K562 (cell line): ENCODE measurements around the gene RPAP2. TPM values are rescaled to one million over a fixed set of nuclear protein-coding genes. Genes with fewer than 3 reads are reported as not detected.

Source experiments
- ATAC-seq: fragments of 200-7000 bp; cut with Tn5 transposase; 3 replicates; pipeline ENCODE4 v1.9.1; 2020; ENCODE audit warnings: moderate library complexity
- BruUV-seq: library from RNA; stranded (reverse); fragments of 400-500 nt; replicated peaks from 2 replicates; lab custom pipeline; 2021; lab: Mats Ljungman, UMichigan
- CTCF ChIA-PET: fragments of 300-600 bp; formaldehyde crosslinking; extraction: SDS; loops from one replicate; lab custom pipeline; 2021; ENCODE audit warnings: low intra/inter-chr PET ratio; lab: Yijun Ruan, JAX
- POLR2A ChIA-PET: fragments of 300-600, 350-650 bp; sonication (Branson Sonifier 250); formaldehyde crosslinking; extraction: SDS; loops from one replicate; lab custom pipeline; 2021; ENCODE audit warnings: antibody characterized with exemption, inconsistent platforms; lab: Yijun Ruan, JAX
- DNase-seq, 4 experiments: peaks; one replicate each; pipeline versions ENCODE4 v3.0.0 to v3.0.0-alpha.2; 2011 to 2018; ENCODE audit warnings: low spot score in 3 of 4, mixed read lengths in 3 of 4; ENCODE audit errors: extremely low read depth in 1 of 4
- FAIRE-seq: peaks from 2 replicates; lab custom pipeline; 2011; peaks lifted over from hg19 to GRCh38; lab: Jason Lieb, UNC
- H2AFZ ChIP-seq: 2 replicates; pipeline ENCODE4 v1.6.0; 2011; ENCODE audit warnings: low read depth, low read length, control low read depth, inconsistent platforms
- H3K27ac ChIP-seq: fragments of 200-600 bp; 3 replicates; pipeline ENCODE4 v1.8.0; 2011; ENCODE audit warnings: low read depth, mild to moderate bottlenecking, control low read depth, inconsistent platforms, low read length, moderate library complexity, mixed read lengths; ENCODE audit errors: extremely low read depth
- H3K27me3 ChIP-seq, 2 experiments: fragments of 300-600 bp in 1 of 2; 2 replicates in 1 of 2; 3 replicates in 1 of 2; pipeline versions ENCODE4 v1.6.0 to v1.8.0; 2011; ENCODE audit warnings: inconsistent platforms in 2 of 2, low read length in 2 of 2, mild to moderate bottlenecking in 1 of 2, mixed read lengths in 1 of 2, moderate library complexity in 1 of 2; ENCODE audit not compliant: control insufficient read depth in 2 of 2, insufficient read depth in 2 of 2
- H3K36me3 ChIP-seq: fragments of 300-600 bp; 3 replicates; pipeline ENCODE4 v1.8.0; 2011; ENCODE audit warnings: mild to moderate bottlenecking, low read length, inconsistent platforms; ENCODE audit not compliant: control insufficient read depth, insufficient read depth
- H3K4me1 ChIP-seq, 2 experiments: fragments of 200-600 bp in 1 of 2; replicated peaks in 1 of 2; 2 replicates in 1 of 2; 3 replicates in 1 of 2; pipeline versions ENCODE4 v1.5.1 to v1.8.0; 2011; ENCODE audit warnings: inconsistent platforms in 2 of 2, low read length in 2 of 2, mild to moderate bottlenecking in 1 of 2, mixed read lengths in 1 of 2, moderate library complexity in 1 of 2; ENCODE audit not compliant: control insufficient read depth in 2 of 2, insufficient read depth in 2 of 2
- H3K4me2 ChIP-seq: 2 replicates; pipeline ENCODE4 v1.6.1; 2011; ENCODE audit warnings: low read length, control low read depth, inconsistent platforms, mixed read lengths; ENCODE audit not compliant: insufficient read depth
- H3K4me3 ChIP-seq: fragments of 200-600 bp; sonication (generic), shearing (Covaris generic); 2 replicates; pipeline ENCODE4 v1.5.1; 2016; ENCODE audit warnings: control low read depth, inconsistent platforms
- H3K79me2 ChIP-seq: fragments of 200-600 bp; 3 replicates; pipeline ENCODE4 v1.8.0; 2011; ENCODE audit warnings: low read length, inconsistent platforms; ENCODE audit not compliant: control insufficient read depth, insufficient read depth
- H3K9ac ChIP-seq, 2 experiments: 2 replicates each; pipeline versions ENCODE4 v1.6.0 to v1.6.1; 2011; ENCODE audit warnings: low read depth in 2 of 2, low read length in 2 of 2, control low read depth in 1 of 2, inconsistent platforms in 1 of 2, mild to moderate bottlenecking in 1 of 2, mixed read lengths in 1 of 2; ENCODE audit not compliant: insufficient read depth in 1 of 2
- H3K9me1 ChIP-seq: one replicate; pipeline ENCODE4 v1.6.0; 2011; ENCODE audit warnings: inconsistent platforms, mild to moderate bottlenecking, low read length, moderate library complexity; ENCODE audit not compliant: control insufficient read depth, insufficient read depth
- H3K9me3 ChIP-seq: replicated peaks from 2 replicates; pipeline ENCODE4 v1.5.1; 2011; ENCODE audit warnings: low read depth, low read length, inconsistent platforms; ENCODE audit not compliant: control insufficient read depth, insufficient read depth
- H4K20me1 ChIP-seq: replicated peaks from 2 replicates; pipeline ENCODE4 v1.6.1; 2011; ENCODE audit warnings: low read length, inconsistent platforms, mixed read lengths; ENCODE audit not compliant: control insufficient read depth, insufficient read depth
- ARID3A ChIP-seq: IDR thresholded peaks from 2 replicates; pipeline ENCODE4 v1.6.1; 2012; ENCODE audit warnings: low read depth, low read length, improper control_type of control experiment, borderline replicate concordance
- FOXK2 ChIP-seq, 2 experiments: fragments of 450-650 bp; IDR thresholded peaks in 1 of 2; conservative IDR thresholded peaks in 1 of 2; 2 replicates each; pipeline ENCODE4 v1.6.1; 2016; ENCODE audit warnings: low read depth in 2 of 2, mild to moderate bottlenecking in 1 of 2
- KDM1A ChIP-seq, 2 experiments: fragments of 450-650 bp; IDR thresholded peaks; 2 replicates each; pipeline ENCODE4 v1.6.1; 2016; ENCODE audit warnings: mild to moderate bottlenecking in 2 of 2
- REST ChIP-seq, 2 experiments: fragments of 450-650 bp; formaldehyde crosslinking in 1 of 2; IDR thresholded peaks; 2 replicates each; pipeline versions ENCODE4 v1.4.0 to v1.6.1; 2014 to 2020; ENCODE audit warnings: mild to moderate bottlenecking in 2 of 2, borderline replicate concordance in 1 of 2, low read depth in 1 of 2
- SMARCE1 ChIP-seq: fragments of 450-650 bp; IDR thresholded peaks from 2 replicates; pipeline ENCODE4 v1.7.1; 2016; ENCODE audit warnings: mild to moderate bottlenecking
- U2AF1 ChIP-seq: fragments of 200-400 bp; formaldehyde crosslinking; optimal IDR thresholded peaks from 2 replicates; pipeline ENCODE3; 2017; ENCODE audit warnings: mild to moderate bottlenecking, low read depth, low read length, moderate library complexity
- XRCC4 ChIP-seq: IDR thresholded peaks from one replicate; pipeline ENCODE4 v1.6.1; 2011; ENCODE audit not compliant: insufficient read depth, insufficient read length; ENCODE audit errors: extremely low read depth
- ZNF512 ChIP-seq: IDR thresholded peaks from 2 replicates; pipeline ENCODE4 v1.6.1; 2016; ENCODE audit warnings: missing genetic modification characterization, missing compliant biosample characterization
- WGBS: fragments of 100-300 bp; shearing (Covaris generic); methylation state at CpG from one replicate; pipeline ENCODE4 v1.1.6; 2016; ENCODE audit warnings: low coverage, mixed read lengths; ENCODE audit not compliant: insufficient coverage; ENCODE audit errors: missing lambda C conversion rate; 5-methylcytosine and 5-hydroxymethylcytosine counted together
- in situ Hi-C: fragments of 300-500 bp; cut with MboI; formaldehyde crosslinking; loops from 4 replicates; pipeline ENCODE4 v1.15.0; 2018; ENCODE audit warnings: inconsistent platforms, mixed read lengths
- intact Hi-C: fragments of 100-400 bp; cut with micrococcal nuclease; formaldehyde crosslinking; loops from 2 replicates; pipeline ENCODE4 v1.14.2; 2022
- polyA plus RNA-seq, 8 experiments: library from polyadenylated mRNA; depleted of rRNA in 4 of 8; stranded (reverse) in 5 of 8; unstranded in 3 of 8; fragments of >200 nt; fragmentation: Nextera tagmentation in 2 of 8; fragmentation: Illumina TruSeq in 1 of 8; extraction: Ambion mirVana in 2 of 8; extraction: Trizol in 1 of 8; gene quantifications; 2 replicates each; pipeline versions ENCODE4 v1.2.1 to v1.2.3, GENCODE V29; 2011 to 2014; ENCODE audit warnings: inconsistent platforms in 1 of 8, missing spikeins in 1 of 8
- total RNA-seq, 7 experiments: library from RNA; depleted of rRNA in 6 of 7; stranded (reverse); fragments of >200 nt in 6 of 7; fragmentation: Illumina TruSeq in 2 of 7; extraction: Trizol in 2 of 7; gene quantifications; 2 replicates each; pipeline versions ENCODE4 v1.2.1 to v1.2.3, GENCODE V29; 2011 to 2021; ENCODE audit warnings: low replicate concordance in 1 of 7

The RPAP2 gene
- total and polyA plus RNA-seq, 9 of the 15 experiments (the other 6 are each of a cell fraction or from before 2014, with no cell fraction given) = 6.2 to 41.7 (median 28.7) TPM

GRCh38 chr1:92441697-92442342, 143.0 kb downstream of the RPAP2 start (continued):
- TF ChIP-seq ZNF512 (tag) = no peak

GRCh38 chr1:92442351-92442750, 143.5 kb downstream of the RPAP2 start:
- Histone ChIP-seq H3K4me1 (peaks cover 8 to 13% of the 10 kb centered on the region in 2 experiments), H3K9ac (no peak overlapping the region), H4K20me1 (no peaks in the 10 kb centered on the region), H2AFZ (no peak overlapping the region; the same call in 1 of the 2 replicates), H3K9me1 (no peaks in the 10 kb centered on the region), H3K9me3 (no peaks in the 10 kb centered on the region), H3K4me3 (no peak overlapping the region), H3K4me2 (no peak overlapping the region), H3K27me3 (no peaks in the 10 kb centered on the region), H3K36me3 (no peaks in the 10 kb centered on the region), H3K27ac (no peak overlapping the region), H3K79me2 (no peaks in the 10 kb centered on the region)
- POLR2A ChIA-PET = interaction anchor here (0.6 to 0.7 kb wide), 2 partner anchors 17 to 36 kb away, joined by 3 to 4 read pairs; no protein-coding TSS in a partner anchor
- CTCF ChIA-PET = no interaction called here
- FAIRE-seq (no peak), DNase-seq (no peak), ATAC-seq (no peak)
- in situ Hi-C loops = no loop called here
- BruUV-seq = no TSS peak
- 74% methylated on average over 5 of the region's 5 CpGs for WGBS
- intact Hi-C loops = loop anchor here (10.0 kb wide), 1 partner anchor 128 kb away; no protein-coding TSS in a partner anchor
- TF ChIP-seq REST (IDR thresholded peaks at IDR 0.05; ENCODE audit: borderline replicate concordance) (no peak), REST (CRISPR knock-in tag; IDR thresholded peaks at IDR 0.05; ENCODE audit: low read depth) (no peak), FOXK2 (conservative IDR thresholded peaks at IDR 0.05 in 1 of 2, IDR thresholded peaks at IDR 0.05 in 1 of 2; ENCODE audit: low read depth in 2 of 2) (no peak), SMARCE1 (no peak), XRCC4 (no peak), ARID3A (no peak), U2AF1 (no peak), KDM1A (IDR thresholded peaks at IDR 0.05) (no peak)
